GM18861 (cell line): ENCODE measurements around the gene ZFAND6.

Experiments
- ATAC-seq: cut with Tn5 transposase; IDR thresholded peaks from one replicate; pipeline ENCODE4 v1.9.1; 2021; ENCODE audit not compliant: unreplicated experiment

ZFAND6 gene

DNA sequence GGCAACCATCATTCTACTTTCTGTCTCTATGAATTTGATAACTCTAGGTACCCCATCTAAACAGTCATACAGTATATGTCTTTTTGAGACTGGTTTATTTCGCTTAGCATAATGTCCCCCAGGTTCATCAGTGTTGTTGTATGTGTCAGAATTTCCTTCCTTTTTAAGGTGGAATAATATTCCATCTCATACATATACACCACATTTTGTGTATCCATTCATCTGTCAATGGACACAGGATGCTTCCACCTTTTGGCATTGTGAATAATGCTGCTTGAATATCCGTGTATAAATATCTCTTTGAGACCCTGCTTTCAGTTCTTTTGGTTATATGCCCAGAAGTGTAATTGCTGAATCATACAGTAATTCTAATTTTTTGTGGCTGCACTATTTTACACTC is 10.4 kb upstream of the ZFAND6 start:
- no peak for ATAC-seq

DNA sequence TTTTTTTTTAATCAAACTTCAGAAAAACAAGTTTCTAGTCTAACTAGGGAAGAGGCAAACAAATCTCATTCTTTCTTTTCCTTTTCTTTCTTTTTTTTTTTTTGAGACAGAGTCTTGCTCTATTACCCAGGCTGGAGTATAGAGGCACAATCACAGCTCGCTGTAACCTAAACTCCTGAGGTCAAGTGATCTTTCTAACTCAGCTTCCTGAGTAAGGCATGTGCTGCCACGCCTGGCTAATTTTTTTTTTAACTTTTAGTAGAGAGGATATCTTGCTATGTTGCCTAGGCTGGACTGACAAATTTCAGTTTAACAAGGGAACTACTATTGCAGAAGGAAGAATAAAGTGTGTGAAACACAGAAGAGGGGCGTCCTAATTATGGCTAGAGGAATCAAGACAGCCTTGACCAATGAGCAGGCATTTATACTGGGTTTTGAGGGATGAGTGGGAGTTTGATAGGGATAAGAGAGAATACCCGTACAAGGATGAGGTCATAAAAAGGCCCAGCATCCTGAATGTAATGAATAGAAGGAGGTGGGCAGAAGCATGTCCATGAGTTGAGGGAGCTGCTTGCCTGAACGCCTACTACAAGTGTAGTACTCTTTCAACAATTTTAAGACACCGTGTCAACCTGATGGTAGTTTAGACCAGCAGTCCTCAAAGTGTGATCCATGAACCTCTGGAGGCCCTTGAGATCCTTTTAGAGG is 6.7 kb upstream of the ZFAND6 start:
- ATAC-seq: peak; percentile 44

DNA sequence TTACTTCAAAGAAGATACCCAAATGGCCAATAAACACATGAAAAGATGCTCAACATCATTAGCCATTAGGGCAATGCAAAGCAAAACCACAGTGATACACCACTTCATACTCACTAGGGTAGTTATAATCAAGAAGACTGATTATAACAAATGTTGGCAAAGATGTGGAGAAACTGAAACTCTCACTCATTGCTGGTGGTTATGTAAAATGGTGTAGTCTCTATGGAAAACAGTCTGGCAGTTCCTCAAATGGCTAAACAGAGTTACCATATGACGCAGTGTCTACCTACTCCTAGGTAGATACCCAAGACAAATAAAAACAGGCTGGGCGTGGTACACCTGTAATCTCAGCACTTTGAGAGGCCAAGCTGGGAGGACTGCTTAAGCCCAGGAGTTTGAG is 3.5 kb upstream of the ZFAND6 start:
- no peak for ATAC-seq

DNA sequence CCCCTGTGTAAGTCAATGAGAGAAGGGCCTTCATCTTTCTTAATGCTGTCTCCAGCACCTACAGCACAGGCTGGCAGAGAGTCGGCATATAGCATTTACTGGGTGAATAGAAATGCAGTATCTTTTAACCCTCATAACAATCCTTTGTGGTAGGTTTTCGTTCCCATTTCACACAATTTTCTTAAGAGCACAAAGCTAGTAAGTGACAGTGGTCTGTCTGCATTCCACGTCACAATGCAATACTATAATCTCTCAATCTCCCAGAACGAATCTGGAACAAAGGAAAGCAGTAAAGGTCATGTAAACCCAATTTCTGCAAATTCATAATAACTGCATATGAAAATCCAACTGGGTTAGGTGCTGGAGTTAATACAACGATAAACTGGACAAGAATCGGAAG is 1.4 kb upstream of the ZFAND6 start:
- ATAC-seq: no peak

DNA sequence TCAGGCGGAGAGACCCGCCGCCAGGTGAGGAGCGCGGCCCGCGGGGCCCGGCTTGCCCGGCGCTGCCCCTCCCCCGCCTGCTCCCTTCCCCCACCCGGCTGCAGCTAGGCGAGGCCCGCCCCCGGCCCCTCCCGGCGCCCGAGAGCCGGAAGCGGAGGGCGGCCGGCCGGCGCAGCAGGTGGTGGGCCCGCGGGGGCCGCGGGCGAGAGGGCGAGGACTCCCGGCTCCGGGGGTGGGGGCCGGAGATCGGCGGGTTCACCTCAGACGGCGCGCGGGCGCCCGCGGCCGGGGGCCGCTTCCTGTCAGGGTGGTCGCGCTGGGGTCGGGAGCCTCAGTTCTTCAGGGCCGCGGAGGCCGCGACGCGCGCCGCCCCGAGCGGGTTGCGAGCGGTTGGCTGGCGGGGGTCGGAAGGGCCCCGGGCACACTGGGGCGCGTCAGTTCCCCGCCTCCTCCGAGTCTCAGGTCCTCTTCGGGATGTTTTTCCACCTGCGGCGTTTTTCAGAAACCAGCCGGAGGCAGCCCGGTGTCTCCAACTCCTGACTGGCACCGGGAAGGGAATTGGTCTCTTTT is 395 bp downstream of the ZFAND6 start:
- peak; percentile 27 for ATAC-seq

DNA sequence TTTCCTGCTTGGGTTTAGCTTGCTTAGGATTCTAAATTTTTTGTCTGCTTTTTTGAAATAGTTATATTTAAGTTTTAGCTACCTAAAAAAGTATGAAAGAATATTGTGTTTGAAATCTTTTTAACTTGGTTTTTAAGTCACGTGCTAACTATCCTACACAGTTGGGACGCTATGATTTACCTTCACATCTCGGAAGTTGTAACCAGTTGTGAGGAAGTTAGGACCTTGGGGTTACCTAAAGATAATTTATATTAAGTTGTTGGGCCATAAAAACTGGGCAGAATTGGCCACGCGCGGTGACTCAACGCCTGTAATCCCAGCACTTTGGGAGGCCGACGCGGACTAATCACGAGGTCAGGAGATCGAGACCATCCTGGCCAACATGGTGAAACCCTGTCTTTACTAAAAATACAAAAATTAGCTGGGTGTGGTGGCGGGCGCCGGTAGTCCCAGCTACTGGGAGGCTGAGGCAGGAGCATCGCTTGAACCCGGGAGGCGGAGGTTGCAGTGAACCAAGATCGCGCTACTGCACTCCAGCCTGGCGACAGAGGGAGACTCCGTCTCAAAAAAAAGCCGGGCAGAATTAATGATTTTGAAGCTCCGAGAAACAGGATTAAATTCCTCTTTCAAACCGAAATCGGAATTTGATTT is 1.0 kb downstream of the ZFAND6 start:
- ATAC-seq: no peak

DNA sequence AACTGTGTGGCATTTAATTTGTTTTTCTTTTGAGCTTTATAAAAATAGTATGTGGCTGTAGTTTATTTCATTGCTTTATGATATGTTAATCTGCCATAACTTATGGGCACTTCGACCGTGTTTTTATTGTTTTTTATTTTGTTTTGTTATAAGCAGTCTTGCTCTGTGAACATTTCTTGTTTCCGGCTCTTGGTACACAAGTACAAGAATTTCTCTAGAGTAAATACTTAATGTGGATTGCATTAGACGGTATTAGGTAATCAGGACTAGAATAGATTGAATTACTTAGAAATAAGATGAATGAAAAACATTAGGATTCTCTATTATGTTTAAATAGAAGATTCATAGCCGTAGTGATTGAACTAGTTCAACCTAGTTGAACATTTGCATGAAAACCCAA is 2.1 kb downstream of the ZFAND6 start:
- no peak for ATAC-seq

DNA sequence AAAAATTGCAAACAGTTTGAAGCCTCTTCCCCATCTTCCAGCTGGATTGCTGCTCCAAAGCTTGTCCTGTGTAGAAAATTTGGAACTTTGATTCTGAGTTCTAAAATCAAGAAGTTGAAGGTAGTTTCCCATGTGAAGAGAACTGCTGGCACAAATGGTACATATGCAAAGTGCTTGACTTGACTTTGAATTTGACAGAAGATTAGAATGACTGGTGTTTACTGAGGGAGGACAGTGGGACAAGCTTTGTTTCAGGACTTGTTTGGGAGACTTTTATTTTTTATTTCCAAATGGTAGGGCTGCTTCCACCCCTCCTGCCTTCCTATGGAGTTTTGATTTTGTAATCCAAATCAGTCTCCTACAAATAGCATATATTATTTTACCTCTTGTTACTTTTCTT is 7.4 kb downstream of the ZFAND6 start:
- no peak for ATAC-seq

DNA sequence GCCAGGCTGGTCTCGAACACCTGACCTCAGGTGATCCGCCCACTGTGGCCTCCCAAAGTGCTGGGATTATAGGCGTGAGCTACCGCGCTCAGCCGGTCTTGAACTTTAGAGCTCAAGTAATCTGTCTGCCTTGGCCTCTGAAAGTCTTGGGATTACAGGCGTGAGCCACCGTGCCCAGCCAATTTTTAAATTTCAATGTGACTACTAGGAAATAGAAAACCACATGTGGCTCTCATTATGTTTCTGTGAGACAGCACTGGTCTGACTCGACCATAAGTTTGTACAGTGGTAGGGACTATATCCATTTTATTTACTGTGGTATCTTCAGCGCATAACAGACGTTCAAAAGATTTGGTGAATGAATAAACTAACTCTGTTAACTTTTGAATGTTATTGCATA is 9.1 kb downstream of the ZFAND6 start:
- no peak for ATAC-seq

DNA sequence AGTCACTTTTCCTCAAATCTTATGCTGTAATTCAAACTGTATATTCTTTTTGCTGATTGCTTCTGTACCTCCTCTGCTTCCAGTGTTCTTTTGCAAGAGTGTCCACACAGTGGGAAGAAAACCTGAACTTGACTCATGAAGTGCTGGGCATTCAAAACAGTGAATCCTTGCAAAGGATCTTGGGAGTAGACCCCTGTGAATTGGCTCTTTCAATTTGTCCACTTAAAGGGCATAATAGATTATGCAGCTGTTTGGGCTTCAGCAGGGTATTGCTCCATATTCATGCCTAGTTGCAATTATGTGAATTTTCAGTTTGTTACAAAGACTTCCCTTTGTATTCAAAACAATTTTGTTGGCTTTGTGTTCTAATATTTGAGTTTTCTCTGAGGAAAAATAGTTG is 11.4 kb downstream of the ZFAND6 start:
- ATAC-seq: no peak

DNA sequence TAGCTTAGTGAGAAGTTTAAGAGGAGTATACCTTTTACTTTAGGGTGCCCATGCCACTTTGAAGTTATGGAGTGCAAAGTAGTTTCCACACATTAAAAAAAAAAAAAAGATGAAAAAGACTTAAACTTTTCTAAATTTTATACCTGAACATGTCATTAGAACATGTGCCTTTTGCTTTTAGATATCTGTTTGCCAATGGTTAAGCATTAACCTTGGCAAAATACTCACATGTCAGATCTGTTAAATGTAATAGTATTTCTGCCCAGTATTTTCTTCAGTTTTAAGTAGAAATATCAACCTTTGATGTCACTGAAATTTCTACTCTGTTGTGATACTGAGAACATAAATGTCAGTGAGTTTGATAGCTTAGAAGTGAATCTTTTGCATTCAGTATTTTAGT is 12.2 kb downstream of the ZFAND6 start:
- no peak for ATAC-seq

DNA sequence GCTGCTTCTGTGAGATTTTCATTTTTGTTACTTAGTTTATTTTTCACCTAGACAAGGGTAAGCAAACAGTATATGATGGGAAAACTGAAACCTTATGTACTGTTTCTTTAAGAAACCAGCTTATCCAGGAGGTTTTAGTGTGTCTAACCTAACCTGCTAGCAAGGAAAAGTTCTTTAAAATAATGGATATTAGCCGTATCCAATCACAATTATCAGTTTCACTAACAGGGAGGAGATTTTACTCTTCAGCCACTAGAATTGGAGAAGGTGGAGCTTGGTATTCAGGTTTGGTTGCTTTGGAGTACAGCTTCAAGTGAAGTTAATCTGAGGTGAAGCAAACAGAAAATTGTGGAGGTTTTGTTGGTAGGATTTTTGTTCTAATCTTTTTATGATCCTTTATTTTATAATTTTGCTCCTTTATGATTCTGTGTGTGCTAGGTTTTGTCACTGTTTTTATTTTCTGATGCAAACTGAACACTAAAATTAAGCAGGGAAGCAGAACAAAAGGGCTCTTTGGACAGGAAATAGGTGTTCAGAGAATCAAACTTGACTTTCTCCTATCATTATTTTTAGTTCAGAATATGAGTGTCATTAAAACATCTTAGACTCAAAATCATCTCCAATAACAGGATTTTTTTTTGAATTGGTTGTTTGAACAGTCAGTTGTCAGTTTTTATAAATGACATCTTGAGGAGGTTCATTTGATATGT is 13.0 kb downstream of the ZFAND6 start:
- ATAC-seq: peak; percentile 61

DNA sequence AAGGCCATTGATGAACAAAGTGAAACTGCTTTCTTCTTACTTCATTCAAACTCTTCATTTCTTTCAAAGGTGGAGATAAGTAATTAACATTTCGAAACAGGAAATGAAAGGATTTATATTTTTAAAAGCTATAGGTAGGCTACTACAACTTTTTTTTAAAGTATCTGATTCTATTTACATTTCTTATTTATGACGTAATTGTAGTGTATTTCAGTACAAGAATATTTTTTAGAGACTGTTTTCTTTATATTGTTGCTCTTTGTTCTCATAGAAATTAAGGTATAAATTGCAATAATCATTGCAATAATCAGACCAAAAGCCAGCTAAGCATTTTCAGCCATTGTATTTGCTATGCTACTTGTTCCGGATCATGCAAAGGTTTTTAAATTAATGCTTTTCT is 13.7 kb downstream of the ZFAND6 start:
- ATAC-seq: no peak

DNA sequence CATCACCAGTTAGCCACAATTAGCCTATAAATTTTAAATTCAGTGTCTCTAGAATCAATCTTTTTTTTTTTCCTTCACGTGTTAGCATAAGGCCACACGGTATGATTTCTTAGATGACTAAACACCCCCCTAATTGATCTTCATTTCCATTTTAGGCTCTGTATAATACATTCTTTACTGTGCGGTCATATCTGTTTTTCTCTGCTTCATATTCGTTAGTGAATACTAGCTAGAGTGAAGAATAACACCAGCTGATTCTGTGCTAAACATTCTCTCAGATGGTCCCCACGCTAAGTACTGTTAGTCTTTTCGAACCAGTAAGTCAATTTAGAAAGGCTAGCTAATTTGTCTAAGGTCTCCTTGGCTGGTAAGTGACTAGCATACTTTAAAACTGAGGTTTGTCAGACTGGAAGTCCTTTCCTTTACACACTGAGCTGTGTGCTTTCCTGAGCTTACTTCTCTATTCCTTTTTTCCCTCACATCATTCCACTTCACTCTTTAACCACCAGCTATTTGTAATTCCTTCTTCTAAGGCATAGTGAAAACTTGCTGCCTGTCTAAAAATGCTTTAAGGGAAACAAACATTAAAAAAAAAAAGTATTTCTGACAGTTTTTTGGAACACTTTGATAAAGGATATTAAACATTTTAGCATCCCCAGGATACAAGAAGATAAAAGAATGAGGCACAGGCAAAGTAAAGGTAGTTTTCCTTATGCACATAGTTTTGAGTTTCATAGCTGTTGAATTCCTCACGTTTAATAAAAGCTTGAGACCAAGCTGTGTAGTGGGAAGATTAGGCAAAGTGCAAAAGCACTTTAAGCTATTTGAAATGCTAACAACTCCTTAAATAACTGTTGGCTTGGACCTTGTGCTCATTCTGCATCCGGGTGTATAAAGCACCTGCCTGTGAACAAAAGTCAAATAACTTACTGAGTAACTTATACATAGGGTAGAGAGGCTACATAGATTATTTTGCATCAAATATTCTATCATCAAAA is 17.1 kb downstream of the ZFAND6 start:
- ATAC-seq: no peak

DNA sequence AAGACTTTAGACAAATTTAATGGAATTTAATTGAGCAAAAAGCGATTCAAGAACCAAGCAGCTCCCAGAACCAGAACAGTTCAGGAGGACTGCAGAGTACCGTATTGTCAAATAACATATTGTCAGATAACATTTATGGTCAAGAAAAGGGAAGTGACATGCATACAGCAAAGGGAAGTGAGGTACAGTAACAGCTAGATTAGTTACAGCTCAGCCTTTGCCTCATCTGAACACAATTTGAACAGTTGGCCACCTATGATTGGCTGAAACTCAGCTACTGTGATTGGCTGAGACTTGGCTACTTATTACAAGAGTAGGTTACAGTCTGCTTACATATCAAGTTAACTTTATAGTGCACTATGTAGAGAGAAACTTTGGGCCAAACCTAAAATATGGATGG is 21.9 kb downstream of the ZFAND6 start:
- ATAC-seq: no peak

DNA sequence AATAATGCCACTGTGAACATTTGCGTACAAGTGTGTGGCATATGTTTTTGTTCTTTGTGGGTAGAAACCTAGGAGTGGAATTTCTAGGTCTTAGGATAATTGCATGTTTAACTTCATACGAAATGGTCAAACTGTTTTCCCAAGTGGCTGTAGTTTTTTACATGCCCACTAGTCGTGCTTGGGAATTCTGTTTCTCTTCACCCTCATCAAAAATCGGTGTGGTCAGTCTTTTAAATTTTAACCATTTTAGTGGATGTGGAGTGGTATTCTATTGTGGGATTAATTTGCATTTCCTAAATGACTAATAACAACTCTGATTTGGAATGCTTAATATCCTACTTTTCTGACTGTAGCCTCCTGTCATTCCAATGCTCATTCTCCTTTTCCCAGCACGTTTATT is 27.6 kb downstream of the ZFAND6 start:
- no peak for ATAC-seq

DNA sequence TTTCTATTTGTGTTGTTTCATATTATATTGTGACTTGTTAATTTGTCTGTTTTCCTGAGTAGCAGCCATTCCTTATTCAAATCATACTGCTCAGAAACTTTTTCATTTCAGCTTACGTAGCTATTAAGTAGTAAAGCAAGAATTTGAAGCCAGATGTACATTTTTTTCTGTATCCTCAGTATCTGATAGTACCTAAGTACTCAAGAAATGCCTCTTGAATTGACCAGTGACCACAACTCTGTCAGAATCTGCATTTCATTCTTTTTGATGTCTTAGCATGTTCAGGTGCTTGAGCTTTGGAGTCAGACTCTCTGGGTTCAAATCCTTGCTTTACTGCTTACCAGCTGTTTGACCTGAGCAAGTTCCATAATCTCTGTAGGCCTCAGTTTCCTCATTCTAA is 30.6 kb downstream of the ZFAND6 start:
- no peak for ATAC-seq

DNA sequence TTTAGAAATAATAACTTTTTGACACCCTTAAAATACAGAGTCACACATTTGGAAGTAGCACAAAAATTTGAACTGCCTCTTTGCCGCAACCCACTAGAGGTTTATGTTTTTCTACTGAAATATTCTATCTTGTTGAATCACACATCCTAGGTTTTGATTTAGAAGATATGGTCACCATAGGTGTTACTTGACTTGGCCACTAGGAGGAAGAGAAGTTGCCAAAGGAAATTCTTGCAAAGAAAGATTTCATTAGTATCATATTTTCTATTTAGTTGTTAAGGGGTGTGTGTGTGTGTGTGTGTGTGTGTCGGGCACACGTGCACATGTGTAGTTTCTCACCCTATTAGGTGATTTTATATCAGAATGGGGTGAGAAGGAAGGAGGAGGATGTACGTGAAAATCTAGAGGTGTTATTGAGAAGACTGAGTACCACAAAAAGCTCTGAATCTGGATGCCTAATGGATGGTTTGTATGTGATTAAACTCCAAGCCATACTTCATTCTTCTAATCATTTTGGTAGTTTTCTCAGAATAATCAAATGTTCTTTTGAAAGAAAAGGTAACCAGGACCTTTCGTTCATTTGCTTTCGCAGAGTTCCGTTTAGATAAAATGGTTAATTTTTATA is 31.5 kb downstream of the ZFAND6 start:
- ATAC-seq: no peak

DNA sequence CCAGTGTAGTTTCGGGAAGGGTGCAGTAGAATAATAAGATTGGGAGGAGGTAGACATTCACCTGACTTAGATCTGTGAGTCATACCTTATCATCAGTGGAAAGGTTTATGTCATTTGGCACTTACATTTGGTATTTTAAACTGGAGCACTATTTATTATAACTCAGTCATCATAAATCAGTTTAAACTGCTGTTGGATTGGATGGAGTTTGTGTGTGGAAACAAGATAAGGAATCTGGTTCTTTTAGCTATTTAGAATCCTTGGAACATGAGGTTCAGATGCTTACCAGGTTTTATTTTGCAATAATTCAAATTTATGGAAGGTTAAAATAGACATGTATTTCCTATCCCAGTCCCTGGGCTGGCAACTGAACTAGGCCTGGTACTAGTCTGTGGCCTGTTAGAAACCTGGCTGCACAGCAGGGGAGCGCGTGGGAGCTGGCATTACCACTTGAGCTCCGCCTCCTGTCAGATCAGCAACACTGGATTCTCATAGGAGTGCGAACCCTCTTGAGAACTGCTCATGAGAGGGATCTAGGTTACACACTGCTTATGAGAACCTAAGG is 34.5 kb downstream of the ZFAND6 start:
- no peak for ATAC-seq

DNA sequence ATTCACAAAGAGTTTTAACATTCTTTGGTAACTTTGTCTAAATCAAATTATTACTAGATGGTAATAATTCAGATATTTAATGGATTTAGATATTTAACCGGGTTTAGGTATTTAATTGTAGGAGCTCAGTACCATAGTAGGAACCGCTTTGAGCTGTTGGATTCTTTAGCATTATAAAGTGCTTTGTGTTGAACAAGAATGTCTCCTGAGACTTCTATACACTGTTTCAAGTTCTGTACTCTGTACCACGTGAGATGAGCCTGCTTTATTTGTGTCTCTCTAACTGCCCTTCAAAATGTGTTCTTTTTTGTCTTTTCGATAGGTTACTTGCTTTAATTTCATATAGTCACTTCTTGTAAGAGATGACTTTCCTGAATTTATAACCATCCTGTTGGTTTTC is 36.0 kb downstream of the ZFAND6 start:
- no peak for ATAC-seq
